K562 treated with DMSO at 1 percent for 24 hours (cell line): Measurements from ENCODE around the gene KRTAP19-6. TPM values are rescaled to one million over a fixed set of nuclear protein-coding genes. Genes with fewer than 3 reads are reported as not detected.

Source experiments
- total RNA-seq: library from RNA; unstranded; fragments of 300-600 nt; gene quantifications from 2 replicates; pipeline ENCODE4 v1.2.3, GENCODE V29; 2022; ENCODE audit warnings: low read depth; ENCODE audit not compliant: insufficient read depth

The KRTAP19-6 gene
- not detected in 2 replicates for total RNA-seq

GRCh38 chr21:30541764-30542163 is at the start of gene KRTAP19-6:
TSS of gene KRTAP19-6 (minus strand) at chr21:30541864. CDS start at chr21:30541833, 31 bp downstream.

GRCh38 chr21:30590297-30590696 is 48.6 kb upstream of the KRTAP19-6 start, which contains the start of gene KRTAP22-2:
TSS of gene KRTAP22-2 (minus strand) at chr21:30590397.

GRCh38 chr21:30561264-30561895 is 19.7 kb upstream of the KRTAP19-6 start, which contains the start of gene KRTAP19-7:
TSS of gene KRTAP19-7 (minus strand) at chr21:30561314. CDS start at chr21:30561289, 25 bp downstream.

GRCh38 chr21:30502041-30502440 is 39.6 kb downstream of the KRTAP19-6 start, which contains the start of gene KRTAP19-5:
TSS of gene KRTAP19-5 (minus strand) at chr21:30502141. CDS start at chr21:30502090, 51 bp downstream.

GRCh38 chr21:30497065-30497464 is 44.6 kb downstream of the KRTAP19-6 start, which contains the start of gene KRTAP19-4:
TSS of gene KRTAP19-4 (minus strand) at chr21:30497165. CDS start at chr21:30497110, 55 bp downstream.

GRCh38 chr21:30491963-30492428 is 49.7 kb downstream of the KRTAP19-6 start, which contains the start of gene KRTAP19-3:
TSS of gene KRTAP19-3 (minus strand) at chr21:30492013. CDS start at chr21:30491957, 56 bp downstream.

Other genes starting within 250 kb of the KRTAP19-6 start
- not detected in 2 replicates for gene KRTAP26-1, start 221.5 kb downstream of the KRTAP19-6 start, total RNA-seq
- gene KRTAP27-1, start 204.2 kb downstream of the KRTAP19-6 start, total RNA-seq: not detected in 2 replicates
- not detected in 2 replicates for gene KRTAP23-1, start 193.3 kb downstream of the KRTAP19-6 start, total RNA-seq
- not detected in 2 replicates for gene KRTAP13-2, start 169.6 kb downstream of the KRTAP19-6 start, total RNA-seq
- not detected in 2 replicates for gene KRTAP13-1, start 145.8 kb downstream of the KRTAP19-6 start, total RNA-seq
- not detected in 2 replicates for gene KRTAP13-3, start 115.9 kb downstream of the KRTAP19-6 start, total RNA-seq
- gene KRTAP13-4, start 111.6 kb downstream of the KRTAP19-6 start, total RNA-seq: not detected in 2 replicates
- not detected in 2 replicates for gene KRTAP15-1, start 101.6 kb downstream of the KRTAP19-6 start, total RNA-seq
- not detected in 2 replicates for gene KRTAP19-1, start 61.5 kb downstream of the KRTAP19-6 start, total RNA-seq
- not detected in 2 replicates for gene KRTAP19-2, start 54.4 kb downstream of the KRTAP19-6 start, total RNA-seq
- not detected in 2 replicates for gene KRTAP19-3, start 49.9 kb downstream of the KRTAP19-6 start, total RNA-seq
- gene KRTAP19-4, start 44.7 kb downstream of the KRTAP19-6 start, total RNA-seq: not detected in 2 replicates
- gene KRTAP19-5, start 39.7 kb downstream of the KRTAP19-6 start, total RNA-seq: not detected in 2 replicates
- not detected in 2 replicates for gene KRTAP19-7, start 19.4 kb upstream of the KRTAP19-6 start, total RNA-seq
- not detected in 2 replicates for gene KRTAP22-2, start 48.5 kb upstream of the KRTAP19-6 start, total RNA-seq
- not detected in 2 replicates for gene KRTAP6-3, start 50.6 kb upstream of the KRTAP19-6 start, total RNA-seq
- gene KRTAP6-2, start 57.0 kb upstream of the KRTAP19-6 start, total RNA-seq: not detected in 2 replicates
- gene KRTAP22-1, start 59.2 kb upstream of the KRTAP19-6 start, total RNA-seq: not detected in 2 replicates
- not detected in 2 replicates for gene KRTAP6-1, start 72.1 kb upstream of the KRTAP19-6 start, total RNA-seq
- not detected in 2 replicates for gene KRTAP20-1, start 74.6 kb upstream of the KRTAP19-6 start, total RNA-seq
- not detected in 2 replicates for gene KRTAP20-4, start 78.8 kb upstream of the KRTAP19-6 start, total RNA-seq
- gene KRTAP20-2, start 93.3 kb upstream of the KRTAP19-6 start, total RNA-seq: not detected in 2 replicates
- gene KRTAP20-3, start 101.0 kb upstream of the KRTAP19-6 start, total RNA-seq: not detected in 2 replicates
- gene KRTAP21-3, start 176.9 kb upstream of the KRTAP19-6 start, total RNA-seq: not detected in 2 replicates
- not detected in 2 replicates for gene KRTAP21-2, start 205.4 kb upstream of the KRTAP19-6 start, total RNA-seq
- not detected in 2 replicates for gene KRTAP21-1, start 213.6 kb upstream of the KRTAP19-6 start, total RNA-seq